Left renal cortex interstitium (tissue), 4 donors: ENCODE data around the gene MEG3. TPM values are rescaled to one million over a fixed set of nuclear protein-coding genes. Genes with fewer than 3 reads are reported as not detected.

Experiments
- DNase-seq, 4 donors: peaks; one replicate each; pipeline ENCODE4 v3.0.0-alpha.2; 2013; ENCODE audit warnings: low read depth in 4 of 4, low spot score in 2 of 4, missing footprints in 1 of 4
- polyA plus RNA-seq, 4 donors: library from polyadenylated mRNA; unstranded; fragments of 120-200 nt; gene quantifications; one replicate each; pipeline ENCODE4 v1.2.1, GENCODE V29; 2013; ENCODE audit not compliant: insufficient read length in 4 of 4

The MEG3 gene
- polyA plus RNA-seq, 4 donors = 55.0 to 309 (median 131) TPM

GRCh38 chr14:100862277-100862676 is 36.4 kb downstream of the MEG3 start:
- DNase-seq = no peak

GRCh38 chr14:100862793-100863192 is 36.9 kb downstream of the MEG3 start:
- DNase-seq = no peak

GRCh38 chr14:100864206-100864605 is 38.3 kb downstream of the MEG3 start:
- no peak for DNase-seq

- DNase-seq = no peak
Measured at GRCh38 chr14:100864960-100865681, 39.2 kb downstream of the MEG3 start.

- no peak for DNase-seq
Measured at GRCh38 chr14:100865682-100866591, 40.0 kb downstream of the MEG3 start.

GRCh38 chr14:100866666-100867630 is 41.0 kb downstream of the MEG3 start:
- DNase-seq = no peak

- DNase-seq = no peak
Measured at GRCh38 chr14:100867631-100868315, 41.9 kb downstream of the MEG3 start.

- no peak for DNase-seq
Measured at GRCh38 chr14:100868621-100869370, 42.9 kb downstream of the MEG3 start.

GRCh38 chr14:100871234-100872186 is 45.6 kb downstream of the MEG3 start:
- no peak for DNase-seq

GRCh38 chr14:100872259-100873095 is 46.6 kb downstream of the MEG3 start:
- no peak for DNase-seq

GRCh38 chr14:100873096-100873482 is 47.2 kb downstream of the MEG3 start:
- no peak for DNase-seq

GRCh38 chr14:100874051-100874410 is 48.1 kb downstream of the MEG3 start:
- DNase-seq = no peak

GRCh38 chr14:100874411-100875091 is 48.6 kb downstream of the MEG3 start:
- DNase-seq = no peak

- DNase-seq = no peak
Measured at GRCh38 chr14:100875126-100875525, 49.2 kb downstream of the MEG3 start.

- DNase-seq = no peak
Measured at GRCh38 chr14:100875861-100876590, 50.1 kb downstream of the MEG3 start.
